Measurements from ENCODE around the gene CUL3. TPM values are rescaled to one million over a fixed set of nuclear protein-coding genes. Genes with fewer than 3 reads are reported as not detected.

CUL3 gene
- total RNA-seq, 1 experiment from 2014 or later = 140 TPM

DNA sequence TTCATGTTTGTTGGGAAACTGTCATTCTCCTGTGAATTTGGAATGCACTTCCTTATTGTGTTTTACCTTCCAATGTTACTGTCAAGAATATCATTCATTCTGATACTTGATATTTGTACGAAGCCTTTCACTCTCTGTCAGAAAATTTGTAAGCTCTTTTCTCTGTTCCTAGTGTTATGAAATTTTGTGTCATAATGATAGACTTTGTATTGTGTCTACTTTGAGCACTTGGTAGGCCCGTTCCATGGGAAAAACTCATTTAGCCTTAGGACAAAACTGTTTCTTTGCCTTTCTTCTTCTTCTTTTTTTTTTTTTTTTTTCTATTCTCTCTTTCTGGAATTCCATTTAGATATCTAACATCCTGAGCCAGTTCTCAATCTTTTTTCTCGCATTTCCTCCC is 131.3 kb downstream of the CUL3 start:
- no peak for DNase-seq (ENCODE audit: low spot score)
- Histone ChIP-seq H3K4me1 (ENCODE audit: insufficient read depth, low read length, poor library complexity, severe bottlenecking) (no peaks in the 10 kb centered on the region), H3K4me3 (ENCODE audit: low read depth, low read length, poor library complexity, severe bottlenecking) (no peak overlapping the region), H3K36me3 (ENCODE audit: insufficient read depth, low read length, poor library complexity, severe bottlenecking) (no peaks in the 10 kb centered on the region), H3K27ac (ENCODE audit: low read depth, low read length, poor library complexity, severe bottlenecking) (no peak overlapping the region), H3K9me3 (ENCODE audit: low read depth, low read length, poor library complexity, severe bottlenecking) (no peaks in the 10 kb centered on the region), H3K27me3 (replicated peaks; ENCODE audit: insufficient read depth, low read depth, low read length, poor library complexity) (no peaks in the 10 kb centered on the region)
- POLR2A ChIA-PET (ENCODE audit: low non-redundant PET) = no interaction called here
- intact Hi-C loops (cut with micrococcal nuclease; ENCODE audit: unreplicated experiment) = no loop called here
- TF ChIP-seq, protein P1, sequence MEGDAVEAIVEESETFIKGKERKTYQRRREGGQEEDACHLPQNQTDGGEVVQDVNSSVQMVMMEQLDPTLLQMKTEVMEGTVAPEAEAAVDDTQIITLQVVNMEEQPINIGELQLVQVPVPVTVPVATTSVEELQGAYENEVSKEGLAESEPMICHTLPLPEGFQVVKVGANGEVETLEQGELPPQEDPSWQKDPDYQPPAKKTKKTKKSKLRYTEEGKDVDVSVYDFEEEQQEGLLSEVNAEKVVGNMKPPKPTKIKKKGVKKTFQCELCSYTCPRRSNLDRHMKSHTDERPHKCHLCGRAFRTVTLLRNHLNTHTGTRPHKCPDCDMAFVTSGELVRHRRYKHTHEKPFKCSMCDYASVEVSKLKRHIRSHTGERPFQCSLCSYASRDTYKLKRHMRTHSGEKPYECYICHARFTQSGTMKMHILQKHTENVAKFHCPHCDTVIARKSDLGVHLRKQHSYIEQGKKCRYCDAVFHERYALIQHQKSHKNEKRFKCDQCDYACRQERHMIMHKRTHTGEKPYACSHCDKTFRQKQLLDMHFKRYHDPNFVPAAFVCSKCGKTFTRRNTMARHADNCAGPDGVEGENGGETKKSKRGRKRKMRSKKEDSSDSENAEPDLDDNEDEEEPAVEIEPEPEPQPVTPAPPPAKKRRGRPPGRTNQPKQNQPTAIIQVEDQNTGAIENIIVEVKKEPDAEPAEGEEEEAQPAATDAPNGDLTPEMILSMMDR (conservative IDR thresholded peaks at IDR 0.05; ENCODE audit: low read depth, low read length) = no peak
- CTCF ChIA-PET = no interaction called here
- no TSS peak for BruUV-seq (replicated peaks)

GRCh38 chr2:224449212-224450147 is 135.7 kb downstream of the CUL3 start:
- no peak overlapping the region for H3K4me3 ChIP-seq (ENCODE audit: low read depth, low read length, poor library complexity, severe bottlenecking)
- POLR2A ChIA-PET (ENCODE audit: low non-redundant PET) = no interaction called here
- CTCF ChIA-PET = interaction anchor here (1.3 kb wide), 1 partner anchor 479 kb away, joined by 5 read pairs; no protein-coding TSS in a partner anchor
- H3K27me3 ChIP-seq (replicated peaks; ENCODE audit: insufficient read depth, low read depth, low read length, poor library complexity) = no peaks in the 10 kb centered on the region
- no peaks in the 10 kb centered on the region for H3K36me3 ChIP-seq (ENCODE audit: insufficient read depth, low read length, poor library complexity, severe bottlenecking)
- TF ChIP-seq EZH2 (IDR thresholded peaks at IDR 0.05; ENCODE audit: borderline replicate concordance, low read depth, low read length, poor library complexity, severe bottlenecking) = no peak
- TF ChIP-seq, protein P1 (conservative IDR thresholded peaks at IDR 0.05; ENCODE audit: low read depth, low read length) = peak; percentile 75
- no TSS peak for BruUV-seq (replicated peaks)
- DNase-seq (ENCODE audit: low spot score) = peak; percentile 38
- H3K27ac ChIP-seq (ENCODE audit: low read depth, low read length, poor library complexity, severe bottlenecking) = no peak overlapping the region
- H3K9me3 ChIP-seq (ENCODE audit: low read depth, low read length, poor library complexity, severe bottlenecking) = no peaks in the 10 kb centered on the region
- intact Hi-C loops (cut with micrococcal nuclease; ENCODE audit: unreplicated experiment) = loop anchor here (5.0 to 10.0 kb wide), 3 partner anchors 92 to 475 kb away; no protein-coding TSS in a partner anchor
- H3K4me1 ChIP-seq (ENCODE audit: insufficient read depth, low read length, poor library complexity, severe bottlenecking) = no peaks in the 10 kb centered on the region

- CTCF ChIA-PET = no interaction called here
Observed at GRCh38 chr2:224448236-224448635, 136.9 kb downstream of the CUL3 start.

More at GRCh38 chr2:224448236-224448635, 136.9 kb downstream of the CUL3 start:
- no peaks in the 10 kb centered on the region for H3K9me3 ChIP-seq (ENCODE audit: low read depth, low read length, poor library complexity, severe bottlenecking)
- no peak for TF ChIP-seq EZH2 (IDR thresholded peaks at IDR 0.05; ENCODE audit: borderline replicate concordance, low read depth, low read length, poor library complexity, severe bottlenecking)
- TF ChIP-seq, protein P1 (conservative IDR thresholded peaks at IDR 0.05; ENCODE audit: low read depth, low read length) = no peak
- no peak for DNase-seq (ENCODE audit: low spot score)
- no peaks in the 10 kb centered on the region for H3K36me3 ChIP-seq (ENCODE audit: insufficient read depth, low read length, poor library complexity, severe bottlenecking)
- H3K4me1 ChIP-seq (ENCODE audit: insufficient read depth, low read length, poor library complexity, severe bottlenecking) = peaks cover 6% of the 10 kb centered on the region
- no peak overlapping the region for H3K4me3 ChIP-seq (ENCODE audit: low read depth, low read length, poor library complexity, severe bottlenecking)
- H3K27ac ChIP-seq (ENCODE audit: low read depth, low read length, poor library complexity, severe bottlenecking) = no peak overlapping the region
- POLR2A ChIA-PET (ENCODE audit: low non-redundant PET) = no interaction called here
- no TSS peak for BruUV-seq (replicated peaks)
- intact Hi-C loops (cut with micrococcal nuclease; ENCODE audit: unreplicated experiment) = loop anchor here (5.0 to 10.0 kb wide), 3 partner anchors 91 to 473 kb away; no protein-coding TSS in a partner anchor
- no peaks in the 10 kb centered on the region for H3K27me3 ChIP-seq (replicated peaks; ENCODE audit: insufficient read depth, low read depth, low read length, poor library complexity)

Measured in A673 (cell line).